K562 (cell line): ENCODE data around the gene CD68.

ENCODE experiments used
- EZH2 ChIP-seq: IDR thresholded peaks from 2 replicates; pipeline ENCODE4 v1.6.1; 2012; ENCODE audit warnings: low read depth, mild to moderate bottlenecking, inconsistent platforms, low read length, borderline replicate concordance
- SNIP1 ChIP-seq: fragments of 450-650 bp; IDR thresholded peaks from 2 replicates; pipeline ENCODE4 v1.7.1; 2017; ENCODE audit warnings: low read depth, mild to moderate bottlenecking

DNA sequence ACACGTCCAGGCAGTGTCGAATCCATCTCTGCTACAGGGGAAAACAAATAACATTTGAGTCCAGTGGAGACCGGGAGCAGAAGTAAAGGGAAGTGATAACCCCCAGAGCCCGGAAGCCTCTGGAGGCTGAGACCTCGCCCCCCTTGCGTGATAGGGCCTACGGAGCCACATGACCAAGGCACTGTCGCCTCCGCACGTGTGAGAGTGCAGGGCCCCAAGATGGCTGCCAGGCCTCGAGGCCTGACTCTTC, 7.2 kb upstream of the CD68 start:
- no peak for TF ChIP-seq SNIP1
- no peak for TF ChIP-seq EZH2
